Measurements from ENCODE around the gene IRF6.

GRCh38 chr1:209749205-209749604 lies 56.7 kb downstream of the IRF6 start:
- TF ChIP-seq CTCF (IDR thresholded peaks at IDR 0.05) (no peak), POLR2A (IDR thresholded peaks at IDR 0.05) (no peak)
